Heart left ventricle (tissue), 16 donors: ENCODE measurements around the gene AR. TPM values are rescaled to one million over a fixed set of nuclear protein-coding genes. Genes with fewer than 3 reads are reported as not detected.

ENCODE experiments used
- ATAC-seq, 4 donors: fragments of 200-7000 bp; cut with Tn5 transposase; one replicate each; pipeline ENCODE4 v1.9.1; 2020 to 2022; ENCODE audit warnings: moderate library complexity in 4 of 4, mild to moderate bottlenecking in 3 of 4, moderate number of reproducible peaks in 1 of 4
- DNase-seq, 5 donors: peaks; one replicate each; pipeline ENCODE4 v3.0.0-alpha.2; 2020
- H3K27ac ChIP-seq, 12 donors: fragments of 200-600 bp; sonication (generic) in 4 of 12; one replicate each; pipeline versions ENCODE4 v1.5.0 to v1.8.0; 2016 to 2022; ENCODE audit warnings: mild to moderate bottlenecking in 2 of 12
- H3K27me3 ChIP-seq, 9 donors: fragments of 200-600 bp; sonication (generic) in 2 of 9; one replicate each; pipeline versions ENCODE4 v1.5.1 to v1.8.0; 2016 to 2022; ENCODE audit warnings: mild to moderate bottlenecking in 3 of 9
- H3K36me3 ChIP-seq, 9 donors: fragments of 200-600 bp; sonication (generic) in 2 of 9; one replicate each; pipeline versions ENCODE4 v1.5.0 to v1.8.0; 2018 to 2022; ENCODE audit warnings: mild to moderate bottlenecking in 2 of 9
- H3K4me1 ChIP-seq, 12 donors: fragments of 200-600 bp; sonication (generic) in 4 of 12; one replicate each; pipeline versions ENCODE4 v1.5.0 to v1.8.0; 2016 to 2022; ENCODE audit warnings: mild to moderate bottlenecking in 3 of 12
- H3K4me3 ChIP-seq, 12 donors: fragments of 200-600 bp; sonication (generic) in 4 of 12; one replicate each; pipeline versions ENCODE4 v1.5.0 to v1.8.0; 2017 to 2022; ENCODE audit warnings: mild to moderate bottlenecking in 9 of 12, moderate library complexity in 4 of 12
- H3K9me3 ChIP-seq, 12 donors: fragments of 200-600 bp; sonication (generic) in 4 of 12; one replicate each; pipeline versions ENCODE4 v1.5.0 to v1.8.0; 2016 to 2022; ENCODE audit warnings: mild to moderate bottlenecking in 1 of 12
- POLR2A ChIP-seq, 2 donors: fragments of 450-650 bp; IDR thresholded peaks; one replicate each; pipeline ENCODE4 v1.6.1; 2017; ENCODE audit warnings: antibody characterized with exemption in 2 of 2, mild to moderate bottlenecking in 2 of 2, moderate library complexity in 2 of 2
- WGBS, 4 donors: extraction: QIAGEN DNeasy Blood & Tissue Kit in 2 of 4; methylation state at CpG; one replicate each; pipeline versions ENCODE4 v1.1.5 to v1.1.7; 2013 to 2018; 5-methylcytosine and 5-hydroxymethylcytosine counted together
- intact Hi-C, 10 donors: fragments of 100-400 bp; cut with DNase I; formaldehyde crosslinking; loops; one replicate each; pipeline versions ENCODE4 v1.11.1 to v1.14.2; 2022
- polyA plus RNA-seq, 2 donors: library from polyadenylated mRNA; stranded (reverse); fragments of 200-250 nt; gene quantifications; one replicate each; pipeline ENCODE4 v1.2.3, GENCODE V29; 2013
- total RNA-seq, 9 donors: library from RNA; depleted of rRNA in 2 of 9; stranded (reverse); fragments of >200 nt in 2 of 9; fragmentation: NEBNext Ultra II Directional in 3 of 9; extraction: Animal tissue kit (Norgen Biotek cat#: 25700) in 3 of 9; gene quantifications; one replicate each; pipeline versions ENCODE4 v1.1.0 to v1.2.4, GENCODE V29; 2016 to 2023
- TF ChIP-seq, protein P1 (sequence below), 12 donors: fragments of 200-600 bp; sonication (generic) in 4 of 12; IDR thresholded peaks; one replicate each; pipeline versions ENCODE4 v1.5.0 to v1.8.0; 2018 to 2022; ENCODE audit warnings: antibody characterized with exemption in 12 of 12, mild to moderate bottlenecking in 5 of 12
- donor health status: ischemic (EF 13 %, LVEDD 7.1; RV severe dilation, severe dysfunction).
- donor health status: healthy with polysubstance abuse.
- donor health status: DM: no; HTN: yes; CAD: no.
- donor health status: DM: no; HTN: no; CAD: no.
- donor health status: ischemic (EF 25% LVEDD 6.9; RV normal size, moderate dysfunction).
- donor health status: ischemic (EF 25% LVEDD 5.7; RV mildly dilated, moderate dysfunction).
- donor health status: healthy.
- donor health status: DM: yes; HTN: yes; CAD: no.
- donor health status: ischemic (EF 35%, LVEDD 5.7; RV mildly dilated, moderate dysfunction).
- donor health status: nonischemic (EF 11% LVEDD 7.7; RV severe dilation, severe dysfunction).
- donor health status: DM: yes; HTN: yes; CAD: no.
- donor health status: PGD.
- donor health status: ischemic (EF 29% LVEDD 5.4; RV normal size, mild dysfunction).
- donor health status: nonischemic (EF 23%, LVEDD 6.1; RV moderate dilation, normal function).

Gene AR
- total and polyA plus RNA-seq, 11 donors, result 3.0 to 30.1 (median 18.1) TPM

DNA sequence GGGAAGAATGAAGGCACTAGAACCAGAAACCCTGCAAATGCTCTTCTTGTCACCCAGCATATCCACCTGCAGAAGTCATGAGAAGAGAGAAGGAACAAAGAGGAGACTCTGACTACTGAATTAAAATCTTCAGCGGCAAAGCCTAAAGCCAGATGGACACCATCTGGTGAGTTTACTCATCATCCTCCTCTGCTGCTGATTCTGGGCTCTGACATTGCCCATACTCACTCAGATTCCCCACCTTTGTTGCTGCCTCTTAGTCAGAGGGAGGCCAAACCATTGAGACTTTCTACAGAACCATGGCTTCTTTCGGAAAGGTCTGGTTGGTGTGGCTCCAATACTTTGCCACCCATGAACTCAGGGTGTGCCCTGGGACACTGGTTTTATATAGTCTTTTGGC, 181.7 kb downstream of the AR start:
- no peak overlapping the region for H3K4me3 ChIP-seq
- WGBS, 4 donors, result 80 to 95% (median 86%) methylated on average over 2 of the region's 2 CpGs
- ATAC-seq, result no peak
- TF ChIP-seq POLR2A (IDR thresholded peaks at IDR 0.05), result no peak
- TF ChIP-seq, protein P1, sequence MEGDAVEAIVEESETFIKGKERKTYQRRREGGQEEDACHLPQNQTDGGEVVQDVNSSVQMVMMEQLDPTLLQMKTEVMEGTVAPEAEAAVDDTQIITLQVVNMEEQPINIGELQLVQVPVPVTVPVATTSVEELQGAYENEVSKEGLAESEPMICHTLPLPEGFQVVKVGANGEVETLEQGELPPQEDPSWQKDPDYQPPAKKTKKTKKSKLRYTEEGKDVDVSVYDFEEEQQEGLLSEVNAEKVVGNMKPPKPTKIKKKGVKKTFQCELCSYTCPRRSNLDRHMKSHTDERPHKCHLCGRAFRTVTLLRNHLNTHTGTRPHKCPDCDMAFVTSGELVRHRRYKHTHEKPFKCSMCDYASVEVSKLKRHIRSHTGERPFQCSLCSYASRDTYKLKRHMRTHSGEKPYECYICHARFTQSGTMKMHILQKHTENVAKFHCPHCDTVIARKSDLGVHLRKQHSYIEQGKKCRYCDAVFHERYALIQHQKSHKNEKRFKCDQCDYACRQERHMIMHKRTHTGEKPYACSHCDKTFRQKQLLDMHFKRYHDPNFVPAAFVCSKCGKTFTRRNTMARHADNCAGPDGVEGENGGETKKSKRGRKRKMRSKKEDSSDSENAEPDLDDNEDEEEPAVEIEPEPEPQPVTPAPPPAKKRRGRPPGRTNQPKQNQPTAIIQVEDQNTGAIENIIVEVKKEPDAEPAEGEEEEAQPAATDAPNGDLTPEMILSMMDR (IDR thresholded peaks at IDR 0.05), result no peak
- no peak for DNase-seq
- intact Hi-C loops, result loop anchor here in 4 of 10 donors (5.0 to 10.0 kb wide), 5 partner anchors 49 to 422 kb away; no protein-coding TSS in a partner anchor
- H3K27ac ChIP-seq, result no peak overlapping the region
- H3K27me3 ChIP-seq, result peaks cover 0 to 3% (median 0%) of the 10 kb centered on the region in 9 donors
- no peaks in the 10 kb centered on the region for H3K36me3 ChIP-seq
- H3K4me1 ChIP-seq, result peaks cover 0 to 25% (median 7%) of the 10 kb centered on the region in 12 donors
- no peaks in the 10 kb centered on the region for H3K9me3 ChIP-seq

DNA sequence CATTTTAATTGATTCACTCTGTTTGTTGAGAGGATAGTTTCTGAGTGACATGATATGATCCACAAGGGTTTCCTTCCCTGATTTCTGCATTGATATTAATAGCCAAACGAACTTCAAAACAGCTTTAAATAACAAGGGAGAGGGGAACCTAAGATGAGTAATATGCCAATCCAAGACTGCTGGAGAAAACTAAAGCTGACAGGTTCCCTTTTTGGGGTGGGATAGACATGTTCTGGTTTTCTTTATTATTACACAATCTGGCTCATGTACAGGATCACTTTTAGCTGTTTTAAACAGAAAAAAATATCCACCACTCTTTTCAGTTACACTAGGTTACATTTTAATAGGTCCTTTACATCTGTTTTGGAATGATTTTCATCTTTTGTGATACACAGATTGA, 182.2 kb downstream of the AR start:
- Histone ChIP-seq H3K27me3 (peaks cover 0 to 3% (median 0%) of the 10 kb centered on the region in 9 donors), H3K4me3 (no peak overlapping the region), H3K9me3 (no peaks in the 10 kb centered on the region), H3K4me1 (peaks cover 0 to 24% (median 6%) of the 10 kb centered on the region in 12 donors), H3K36me3 (no peaks in the 10 kb centered on the region), H3K27ac (no peak overlapping the region)
- DNase-seq, result no peak
- TF ChIP-seq POLR2A (IDR thresholded peaks at IDR 0.05), result no peak
- TF ChIP-seq, protein P1 (IDR thresholded peaks at IDR 0.05), result no peak
- WGBS, 4 donors, result 23 to 63% (median 43%) methylated on average over 1 of the region's 1 CpG
- intact Hi-C loops, result loop anchor here in 4 of 10 donors (5.0 to 10.0 kb wide), 5 partner anchors 49 to 421 kb away; no protein-coding TSS in a partner anchor
- ATAC-seq, result no peak

- TF ChIP-seq POLR2A (IDR thresholded peaks at IDR 0.05), result no peak
- TF ChIP-seq, protein P1 (IDR thresholded peaks at IDR 0.05), result no peak
- Histone ChIP-seq H3K4me1 (peaks cover 0 to 10% (median 3%) of the 10 kb centered on the region in 12 donors), H3K27ac (no peak overlapping the region), H3K9me3 (no peaks in the 10 kb centered on the region), H3K36me3 (no peaks in the 10 kb centered on the region), H3K4me3 (no peak overlapping the region), H3K27me3 (peaks cover 0 to 3% (median 0%) of the 10 kb centered on the region in 9 donors)
- 48 to 54% (median 52%) methylated on average over 2 of the region's 2 CpGs for WGBS, 4 donors
- intact Hi-C loops, result loop anchor here in 4 of 10 donors (5.0 to 10.0 kb wide), 5 partner anchors 47 to 420 kb away; no protein-coding TSS in a partner anchor
- DNase-seq (no peak), ATAC-seq (no peak)
Measured at GRCh38 chrX:67727576-67727975, 183.8 kb downstream of the AR start.

DNA sequence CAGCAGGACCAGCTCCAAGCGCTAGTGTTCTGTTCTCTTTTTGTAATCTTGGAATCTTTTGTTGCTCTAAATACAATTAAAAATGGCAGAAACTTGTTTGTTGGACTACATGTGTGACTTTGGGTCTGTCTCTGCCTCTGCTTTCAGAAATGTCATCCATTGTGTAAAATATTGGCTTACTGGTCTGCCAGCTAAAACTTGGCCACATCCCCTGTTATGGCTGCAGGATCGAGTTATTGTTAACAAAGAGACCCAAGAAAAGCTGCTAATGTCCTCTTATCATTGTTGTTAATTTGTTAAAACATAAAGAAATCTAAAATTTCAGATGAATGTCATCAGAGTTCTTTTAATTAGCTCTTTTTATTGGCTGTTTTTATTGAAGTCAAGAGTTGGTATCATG, 186.5 kb downstream of the AR start:
- TF ChIP-seq POLR2A (IDR thresholded peaks at IDR 0.05), result no peak
- TF ChIP-seq, protein P1 (IDR thresholded peaks at IDR 0.05), result no peak
- Histone ChIP-seq H3K36me3 (no peaks in the 10 kb centered on the region), H3K27ac (no peak overlapping the region), H3K9me3 (no peaks in the 10 kb centered on the region), H3K27me3 (peaks cover 0 to 9% (median 0%) of the 10 kb centered on the region in 9 donors), H3K4me1 (no peaks in the 10 kb centered on the region), H3K4me3 (no peak overlapping the region)
- DNase-seq (no peak), ATAC-seq (no peak)
- 56 to 75% (median 64%) methylated on average over 2 of the region's 2 CpGs for whole genome bisulfite sequencing, 4 donors
- intact Hi-C loops, result loop anchor here in 1 of 10 donors (10.0 kb wide), 1 partner anchor 55 kb away; no protein-coding TSS in a partner anchor
